Kidney epithelial cell (primary cell): ENCODE data around the gene ITGA6. TPM values are rescaled to one million over a fixed set of nuclear protein-coding genes. Genes with fewer than 3 reads are reported as not detected.
"Not testable (repeated sequence)": the region's sequence is repeated elsewhere in the genome, so short reads cannot be mapped to it uniquely, and the experiment has no call there.

Source experiments
- DNase-seq: peaks from one replicate; pipeline ENCODE4 v3.0.0-alpha.2; 2010; ENCODE audit warnings: low read depth
- H3K27me3 ChIP-seq: 2 replicates; pipeline ENCODE4 v1.6.0; 2011; ENCODE audit warnings: low read length; ENCODE audit not compliant: control insufficient read depth, insufficient read depth
- H3K36me3 ChIP-seq: 2 replicates; pipeline ENCODE4 v1.5.1; 2011; ENCODE audit warnings: low read length; ENCODE audit not compliant: control insufficient read depth, insufficient read depth
- H3K4me3 ChIP-seq: 2 replicates; pipeline ENCODE4 v1.5.1; 2011; ENCODE audit warnings: low read depth, mild to moderate bottlenecking, control low read depth, low read length
- CTCF ChIP-seq: IDR thresholded peaks from 2 replicates; pipeline ENCODE4 v1.5.1; 2011; ENCODE audit warnings: mild to moderate bottlenecking, moderate library complexity, low read length, control low read depth, inconsistent platforms; ENCODE audit not compliant: insufficient read depth, poor library complexity, severe bottlenecking
- total RNA-seq: library from RNA; depleted of rRNA; stranded (reverse); fragments of >200 nt; gene quantifications from 2 replicates; pipeline ENCODE4 v1.2.3, GENCODE V29; 2015

The ITGA6 gene
- total RNA-seq, 1 donor from 2014 or later = 94.7 TPM

DNA sequence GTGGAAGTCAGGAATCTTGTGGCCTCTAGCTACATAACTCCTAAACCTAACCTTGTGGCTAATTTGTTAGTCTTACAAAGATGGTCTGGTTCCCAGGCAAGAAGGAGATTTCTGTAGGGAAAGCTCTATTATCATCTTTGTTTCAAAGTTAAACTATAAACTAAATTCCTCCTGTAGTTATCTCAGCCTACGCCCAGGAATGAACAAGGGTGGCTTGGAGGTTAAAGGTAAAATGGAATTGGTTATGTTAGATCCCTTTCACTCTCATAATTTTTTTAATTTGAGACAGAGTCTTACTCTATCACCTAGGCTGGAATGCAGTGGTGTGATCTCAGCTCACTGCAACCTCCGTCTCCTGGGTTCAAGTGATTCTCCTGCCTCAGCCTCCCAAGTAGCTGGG is 103.9 kb downstream of the ITGA6 start:
- no peak for TF ChIP-seq CTCF
- no peak for DNase-seq
- no peaks in the 10 kb centered on the region for H3K27me3 ChIP-seq

GRCh38 chr2:172532461-172532860 is 105.1 kb downstream of the ITGA6 start:
- DNase-seq = not testable (repeated sequence)

More for the DNA sequence above, 103.9 kb downstream of the ITGA6 start:
- H3K36me3 ChIP-seq = no peaks in the 10 kb centered on the region
- no peak overlapping the region for H3K4me3 ChIP-seq

GRCh38 chr2:172533687-172534086 is 106.3 kb downstream of the ITGA6 start:
- TF ChIP-seq CTCF = no peak
- no peaks in the 10 kb centered on the region for H3K36me3 ChIP-seq
- H3K4me3 ChIP-seq = no peak overlapping the region
- DNase-seq = no peak
- no peaks in the 10 kb centered on the region for H3K27me3 ChIP-seq

More at GRCh38 chr2:172532461-172532860, 105.1 kb downstream of the ITGA6 start:
- not testable (repeated sequence) for H3K36me3 ChIP-seq, H3K4me3 ChIP-seq, H3K27me3 ChIP-seq

- H3K36me3 ChIP-seq = no peaks in the 10 kb centered on the region
- no peak overlapping the region for H3K4me3 ChIP-seq
- no peaks in the 10 kb centered on the region for H3K27me3 ChIP-seq
- no peak for TF ChIP-seq CTCF
- DNase-seq = no peak
Measured at GRCh38 chr2:172535119-172535518, 107.7 kb downstream of the ITGA6 start.

DNA sequence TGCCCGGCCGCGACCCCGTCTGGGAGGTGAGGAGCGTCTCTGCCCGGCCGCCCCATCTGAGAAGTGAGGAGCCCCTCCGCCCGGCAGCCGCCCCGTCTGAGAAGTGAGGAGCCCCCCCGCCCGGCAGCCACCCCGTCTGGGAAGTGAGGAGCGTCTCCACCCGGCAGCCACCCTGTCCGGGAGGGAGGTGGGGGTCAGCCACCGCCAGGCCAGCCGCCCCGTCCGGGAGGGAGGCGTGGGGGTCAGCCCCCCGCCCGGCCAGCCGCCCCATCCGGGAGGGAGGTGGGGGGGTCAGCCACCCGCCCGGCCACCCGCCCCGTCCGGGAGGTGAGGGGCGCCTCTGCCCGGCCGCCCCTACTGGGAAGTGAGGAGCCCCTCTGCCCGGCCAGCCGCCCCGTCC is 110.5 kb downstream of the ITGA6 start:
- H3K27me3 ChIP-seq, DNase-seq: not testable (repeated sequence)

GRCh38 chr2:172539767-172540166 is 112.4 kb downstream of the ITGA6 start:
- no peaks in the 10 kb centered on the region for H3K27me3 ChIP-seq
- TF ChIP-seq CTCF = no peak
- H3K36me3 ChIP-seq = no peaks in the 10 kb centered on the region
- H3K4me3 ChIP-seq = no peak overlapping the region
- DNase-seq = no peak

More for the DNA sequence above, 110.5 kb downstream of the ITGA6 start:
- not testable (repeated sequence) for H3K36me3 ChIP-seq, H3K4me3 ChIP-seq

- no peak for TF ChIP-seq CTCF
- Histone ChIP-seq H3K4me3 (no peak overlapping the region), H3K36me3 (no peaks in the 10 kb centered on the region), H3K27me3 (no peaks in the 10 kb centered on the region)
- DNase-seq = no peak
Measured at GRCh38 chr2:172540421-172540820, 113.0 kb downstream of the ITGA6 start.
